ENCODE results near the gene RNASE11.

DNA sequence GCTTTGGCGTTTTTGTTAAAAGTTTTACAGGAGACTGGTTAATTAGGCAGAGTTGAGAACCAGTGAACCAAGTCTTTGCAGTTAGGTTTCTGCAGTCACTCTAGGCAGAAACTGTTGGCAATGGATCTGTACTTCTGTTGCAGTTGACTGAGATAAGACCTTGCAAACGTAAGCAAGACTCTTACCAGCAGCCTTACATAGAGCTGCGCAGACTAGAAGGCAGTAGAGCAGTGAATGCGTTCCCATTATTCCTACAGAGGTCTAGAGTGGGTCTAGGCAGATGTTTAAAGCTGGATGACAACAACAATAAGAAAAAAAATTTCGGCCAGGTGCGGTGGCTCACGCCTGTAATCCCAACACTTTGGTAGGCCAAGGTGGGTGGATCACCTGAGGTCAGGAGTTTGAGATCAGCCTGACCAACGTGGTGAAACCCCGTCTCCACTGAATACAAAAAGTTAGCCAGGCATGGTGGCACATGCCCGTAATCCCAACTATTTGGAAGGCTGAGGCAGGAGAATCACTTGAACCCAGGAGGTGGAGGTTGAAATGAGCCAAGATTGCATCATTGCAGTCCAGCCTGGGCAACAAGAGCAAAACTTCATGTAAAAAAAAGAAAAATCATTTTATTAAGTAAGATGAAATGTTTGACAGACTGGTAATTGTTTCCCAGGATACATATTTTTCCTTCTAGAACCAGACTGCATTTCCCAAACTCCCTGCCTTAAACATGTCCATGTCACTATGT, 39.2 kb downstream of the RNASE11 start:
- TF ChIP-seq, protein P1, sequence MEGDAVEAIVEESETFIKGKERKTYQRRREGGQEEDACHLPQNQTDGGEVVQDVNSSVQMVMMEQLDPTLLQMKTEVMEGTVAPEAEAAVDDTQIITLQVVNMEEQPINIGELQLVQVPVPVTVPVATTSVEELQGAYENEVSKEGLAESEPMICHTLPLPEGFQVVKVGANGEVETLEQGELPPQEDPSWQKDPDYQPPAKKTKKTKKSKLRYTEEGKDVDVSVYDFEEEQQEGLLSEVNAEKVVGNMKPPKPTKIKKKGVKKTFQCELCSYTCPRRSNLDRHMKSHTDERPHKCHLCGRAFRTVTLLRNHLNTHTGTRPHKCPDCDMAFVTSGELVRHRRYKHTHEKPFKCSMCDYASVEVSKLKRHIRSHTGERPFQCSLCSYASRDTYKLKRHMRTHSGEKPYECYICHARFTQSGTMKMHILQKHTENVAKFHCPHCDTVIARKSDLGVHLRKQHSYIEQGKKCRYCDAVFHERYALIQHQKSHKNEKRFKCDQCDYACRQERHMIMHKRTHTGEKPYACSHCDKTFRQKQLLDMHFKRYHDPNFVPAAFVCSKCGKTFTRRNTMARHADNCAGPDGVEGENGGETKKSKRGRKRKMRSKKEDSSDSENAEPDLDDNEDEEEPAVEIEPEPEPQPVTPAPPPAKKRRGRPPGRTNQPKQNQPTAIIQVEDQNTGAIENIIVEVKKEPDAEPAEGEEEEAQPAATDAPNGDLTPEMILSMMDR (IDR thresholded peaks at IDR 0.05) = no peak
- no peak for TF ChIP-seq EZH2 (IDR thresholded peaks at IDR 0.05; ENCODE audit: borderline replicate concordance, insufficient read depth, low read depth, low read length, poor library complexity, severe bottlenecking)
